HG03457 (cell line): ENCODE measurements around the gene ZSCAN5B.

Source experiments
- ATAC-seq: cut with Tn5 transposase; IDR thresholded peaks from one replicate; pipeline ENCODE4 v1.9.1; 2021; ENCODE audit warnings: moderate number of reproducible peaks; ENCODE audit not compliant: unreplicated experiment

ZSCAN5B gene

GRCh38 chr19:56146904-56147303 is 50.7 kb downstream of the ZSCAN5B start:
- no peak for ATAC-seq

- ATAC-seq, result no peak
These were observed 51.9 kb downstream of the ZSCAN5B start for GRCh38 chr19:56145698-56146097.

- ATAC-seq, result no peak
These were observed 52.8 kb downstream of the ZSCAN5B start for GRCh38 chr19:56144831-56145230.

GRCh38 chr19:56144376-56144775 is 53.2 kb downstream of the ZSCAN5B start:
- ATAC-seq, result no peak

GRCh38 chr19:56142897-56143434 is 54.6 kb downstream of the ZSCAN5B start:
- ATAC-seq, result no peak

GRCh38 chr19:56142087-56142787 is 55.3 kb downstream of the ZSCAN5B start:
- no peak for ATAC-seq

- no peak for ATAC-seq
These were observed 56.1 kb downstream of the ZSCAN5B start for GRCh38 chr19:56141417-56141993.

- ATAC-seq, result peak; percentile 79
These were observed 56.8 kb downstream of the ZSCAN5B start, which contains the start of gene ZNF444 for GRCh38 chr19:56140583-56141416. ZNF444 (plus strand) TSS chr19:56141287; CDS start chr19:56146912, 5,625 bp downstream.

- no peak for ATAC-seq
These were observed 57.6 kb downstream of the ZSCAN5B start for GRCh38 chr19:56139847-56140582.
